Tibial artery (tissue), 4 donors: Measurements from ENCODE around the gene AEN.

ENCODE experiments used
- DNase-seq, 2 donors: peaks; one replicate each; pipeline ENCODE4 v3.0.0-alpha.2; 2019
- H3K27ac ChIP-seq, 2 donors: fragments of 200-600 bp; sonication (generic) in 1 of 2; 1 replicate in 1 of 2; 2 replicates in 1 of 2; pipeline ENCODE4 v1.5.1; 2018 to 2019; ENCODE audit warnings: mild to moderate bottlenecking in 1 of 2
- H3K27me3 ChIP-seq, 2 donors: fragments of 200-600 bp; sonication (generic) in 1 of 2; one replicate each; pipeline versions ENCODE4 v1.5.1 to v1.6.0; 2016 to 2019
- H3K36me3 ChIP-seq, 3 donors: fragments of 200-600 bp; sonication (generic) in 2 of 3; one replicate each; pipeline ENCODE4 v1.5.1; 2016 to 2019; ENCODE audit warnings: mild to moderate bottlenecking in 2 of 3
- H3K4me1 ChIP-seq, 4 donors: fragments of 200-600 bp; sonication (generic) in 2 of 4; 1 replicate in 3 of 4; 2 replicates in 1 of 4; pipeline ENCODE4 v1.5.1; 2016 to 2019
- H3K4me3 ChIP-seq, 2 donors: fragments of 200-600 bp; sonication (generic) in 1 of 2; 1 replicate in 1 of 2; 2 replicates in 1 of 2; pipeline ENCODE4 v1.5.1; 2018 to 2019; ENCODE audit warnings: mild to moderate bottlenecking in 2 of 2
- H3K9me3 ChIP-seq, 3 donors: fragments of 200-600 bp; sonication (generic) in 1 of 3; one replicate each; pipeline ENCODE4 v1.5.1; 2016 to 2019
- CTCF ChIP-seq, 2 experiments: fragments of 200-600 bp in 1 of 2; fragments of 450-650 bp in 1 of 2; IDR thresholded peaks; one replicate each; pipeline ENCODE4 v1.5.1; 2017 to 2019; ENCODE audit warnings: antibody characterized with exemption in 2 of 2, mild to moderate bottlenecking in 1 of 2, moderate library complexity in 1 of 2
- intact Hi-C: fragments of 100-400 bp; cut with DNase I; formaldehyde crosslinking; loops from one replicate; pipeline ENCODE4 v1.15.0; 2023; ENCODE audit warnings: low total_unique reads

Gene AEN

GRCh38 chr15:88620995-88621772 is at the start of gene AEN:
AEN (plus strand) TSS chr15:88621340; CDS start chr15:88626210, 4,870 bp downstream.
- Histone ChIP-seq H3K27me3 (no peaks in the 10 kb centered on the region), H3K36me3 (peaks cover 0 to 3% (median 2%) of the 10 kb centered on the region in 3 donors), H3K27ac (peak within 1 kb of the TSS; percentile 72 to 80), H3K9me3 (no peaks in the 10 kb centered on the region), H3K4me1 (peaks cover 0 to 40% (median 24%) of the 10 kb centered on the region in 4 donors), H3K4me3 (peak within 1 kb of the TSS; percentile 92 to 94)
- intact Hi-C loops, result no loop called here
- peak; percentile 95 to 98 for DNase-seq
- TF ChIP-seq CTCF (IDR thresholded peaks at IDR 0.05), result no peak

GRCh38 chr15:88571852-88572259 is 49.3 kb upstream of the AEN start:
- Histone ChIP-seq H3K27ac (no peak overlapping the region), H3K4me1 (no peaks in the 10 kb centered on the region), H3K9me3 (no peaks in the 10 kb centered on the region), H3K36me3 (no peaks in the 10 kb centered on the region), H3K4me3 (no peak overlapping the region), H3K27me3 (peaks cover 0 to 10% of the 10 kb centered on the region in 2 donors)
- TF ChIP-seq CTCF (IDR thresholded peaks at IDR 0.05), result no peak
- intact Hi-C loops, result no loop called here
- DNase-seq, result no peak

- no peak for TF ChIP-seq CTCF (IDR thresholded peaks at IDR 0.05)
- Histone ChIP-seq H3K27me3 (peaks cover 0 to 6% of the 10 kb centered on the region in 2 donors), H3K9me3 (no peaks in the 10 kb centered on the region), H3K4me1 (no peaks in the 10 kb centered on the region), H3K4me3 (no peak overlapping the region), H3K27ac (no peak overlapping the region), H3K36me3 (no peaks in the 10 kb centered on the region)
- intact Hi-C loops, result no loop called here
- no peak for DNase-seq
Measured at GRCh38 chr15:88574077-88574476, 47.1 kb upstream of the AEN start.

GRCh38 chr15:88574655-88575054 is 46.5 kb upstream of the AEN start:
- TF ChIP-seq CTCF (IDR thresholded peaks at IDR 0.05), result no peak
- intact Hi-C loops, result no loop called here
- Histone ChIP-seq H3K4me3 (no peak overlapping the region), H3K36me3 (no peaks in the 10 kb centered on the region), H3K4me1 (no peaks in the 10 kb centered on the region), H3K27ac (no peak overlapping the region), H3K9me3 (no peaks in the 10 kb centered on the region), H3K27me3 (peaks cover 0 to 6% of the 10 kb centered on the region in 2 donors)
- DNase-seq, result no peak

- no peak overlapping the region for H3K4me3 ChIP-seq
- peaks cover 0 to 10% (median 6%) of the 10 kb centered on the region in 3 donors for H3K9me3 ChIP-seq
- TF ChIP-seq CTCF (IDR thresholded peaks at IDR 0.05), result no peak
- no peaks in the 10 kb centered on the region for H3K4me1 ChIP-seq
- intact Hi-C loops, result no loop called here
- H3K36me3 ChIP-seq, result no peaks in the 10 kb centered on the region
- no peak for DNase-seq
- no peaks in the 10 kb centered on the region for H3K27me3 ChIP-seq
- no peak overlapping the region for H3K27ac ChIP-seq
Measured at GRCh38 chr15:88579322-88579721, 41.8 kb upstream of the AEN start.
